ENCODE measurements around the gene SENP2. TPM values are rescaled to one million over a fixed set of nuclear protein-coding genes. Genes with fewer than 3 reads are reported as not detected.
"Not testable (repeated sequence)": the region's sequence is repeated elsewhere in the genome, so short reads cannot be mapped to it uniquely, and the experiment has no call there.

SENP2 gene
- total RNA-seq, 1 experiment from 2014 or later, result 30.6 TPM

GRCh38 chr3:185647134-185647879 lies 61.2 kb downstream of the SENP2 start:
- no peak for DNase-seq (ENCODE audit: low read depth)

GRCh38 chr3:185647880-185648210 lies 61.8 kb downstream of the SENP2 start:
- DNase-seq (ENCODE audit: low read depth), result no peak

GRCh38 chr3:185648396-185648795 lies 62.3 kb downstream of the SENP2 start:
- DNase-seq (ENCODE audit: low read depth), result no peak

- DNase-seq (ENCODE audit: low read depth), result no peak
These were observed 63.3 kb downstream of the SENP2 start for GRCh38 chr3:185649414-185649813.

- DNase-seq (ENCODE audit: low read depth), result no peak
These were observed 65.9 kb downstream of the SENP2 start for GRCh38 chr3:185651971-185652370.

- DNase-seq (ENCODE audit: low read depth), result no peak
These were observed 68.1 kb downstream of the SENP2 start for GRCh38 chr3:185653949-185654757.

- no peak for DNase-seq (ENCODE audit: low read depth)
These were observed 68.7 kb downstream of the SENP2 start for GRCh38 chr3:185654758-185655145.

GRCh38 chr3:185655426-185656320 lies 69.6 kb downstream of the SENP2 start:
- DNase-seq (ENCODE audit: low read depth), result no peak

- peak; percentile 95 for DNase-seq (ENCODE audit: low read depth)
These were observed 70.3 kb downstream of the SENP2 start for GRCh38 chr3:185656321-185656840.

- no peak for DNase-seq (ENCODE audit: low read depth)
These were observed 71.1 kb downstream of the SENP2 start for GRCh38 chr3:185657211-185657610.

- no peak for DNase-seq (ENCODE audit: low read depth)
These were observed 71.8 kb downstream of the SENP2 start for GRCh38 chr3:185657691-185658503.

- peak; percentile 95 for DNase-seq (ENCODE audit: low read depth)
These were observed 72.4 kb downstream of the SENP2 start for GRCh38 chr3:185658504-185658912.

- DNase-seq (ENCODE audit: low read depth), result no peak
These were observed 72.8 kb downstream of the SENP2 start for GRCh38 chr3:185658943-185659342.

- peak; percentile 76 for DNase-seq (ENCODE audit: low read depth)
These were observed 74.1 kb downstream of the SENP2 start for GRCh38 chr3:185659942-185660921.

GRCh38 chr3:185661296-185661695 lies 75.2 kb downstream of the SENP2 start:
- not testable (repeated sequence) for DNase-seq (ENCODE audit: low read depth)

GRCh38 chr3:185661772-185662171 lies 75.7 kb downstream of the SENP2 start:
- DNase-seq (ENCODE audit: low read depth), result no peak

- no peak for DNase-seq (ENCODE audit: low read depth)
These were observed 77.8 kb downstream of the SENP2 start for GRCh38 chr3:185663929-185664328.

- DNase-seq (ENCODE audit: low read depth), result no peak
These were observed 81.5 kb downstream of the SENP2 start for GRCh38 chr3:185667574-185667973.

- DNase-seq (ENCODE audit: low read depth), result peak; percentile 70
These were observed 91.2 kb downstream of the SENP2 start for GRCh38 chr3:185677146-185677829.

All from RPMI7951 (cell line).